ENCODE data around the gene ATP5PD. TPM values are rescaled to one million over a fixed set of nuclear protein-coding genes. Genes with fewer than 3 reads are reported as not detected.
"Not testable (repeated sequence)": the region's sequence is repeated elsewhere in the genome, so short reads cannot be mapped to it uniquely, and the experiment has no call there.

ATP5PD gene
- total RNA-seq, 4 donors from 2014 or later: 172 to 408 (median 330) TPM

DNA sequence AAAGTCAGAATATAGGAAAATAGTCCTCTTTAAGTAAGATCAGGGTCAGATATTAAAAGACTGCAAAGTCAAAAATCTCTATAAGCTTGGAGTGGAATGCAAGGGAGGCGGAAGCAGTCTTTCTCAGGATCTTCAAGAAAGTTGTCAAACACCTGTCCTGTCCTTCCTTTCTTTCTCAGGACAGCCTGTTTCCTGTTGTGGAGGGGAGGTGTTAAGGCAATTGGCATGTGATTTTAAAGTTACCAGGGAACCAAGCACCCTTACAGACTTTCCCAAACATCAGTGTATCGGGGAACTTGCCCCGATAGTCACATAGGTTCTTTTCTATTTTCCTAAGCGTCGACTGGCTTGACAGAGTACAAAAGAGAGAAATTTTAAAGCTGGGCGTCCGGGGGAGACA is 2.1 kb downstream of the ATP5PD start:
- Histone ChIP-seq H3K4me3 (replicated peaks in 1 of 3) (no peak overlapping the region), H3K27ac (no peak overlapping the region), H3K4me1 (peaks cover 16 to 17% of the 10 kb centered on the region in 2 donors), H3K9me3 (no peaks in the 10 kb centered on the region), H3K27me3 (no peaks in the 10 kb centered on the region), H3K36me3 (peaks cover 17 to 26% of the 10 kb centered on the region in 2 donors)
- intact Hi-C loops (cut with DNase I): no loop called here
- WGBS, 2 donors: 74 to 86% methylated on average over 7 of the region's 7 CpGs
- DNase-seq: no peak
- TF ChIP-seq POLR2A (IDR thresholded peaks at IDR 0.05): no peak
- TF ChIP-seq, protein P1, sequence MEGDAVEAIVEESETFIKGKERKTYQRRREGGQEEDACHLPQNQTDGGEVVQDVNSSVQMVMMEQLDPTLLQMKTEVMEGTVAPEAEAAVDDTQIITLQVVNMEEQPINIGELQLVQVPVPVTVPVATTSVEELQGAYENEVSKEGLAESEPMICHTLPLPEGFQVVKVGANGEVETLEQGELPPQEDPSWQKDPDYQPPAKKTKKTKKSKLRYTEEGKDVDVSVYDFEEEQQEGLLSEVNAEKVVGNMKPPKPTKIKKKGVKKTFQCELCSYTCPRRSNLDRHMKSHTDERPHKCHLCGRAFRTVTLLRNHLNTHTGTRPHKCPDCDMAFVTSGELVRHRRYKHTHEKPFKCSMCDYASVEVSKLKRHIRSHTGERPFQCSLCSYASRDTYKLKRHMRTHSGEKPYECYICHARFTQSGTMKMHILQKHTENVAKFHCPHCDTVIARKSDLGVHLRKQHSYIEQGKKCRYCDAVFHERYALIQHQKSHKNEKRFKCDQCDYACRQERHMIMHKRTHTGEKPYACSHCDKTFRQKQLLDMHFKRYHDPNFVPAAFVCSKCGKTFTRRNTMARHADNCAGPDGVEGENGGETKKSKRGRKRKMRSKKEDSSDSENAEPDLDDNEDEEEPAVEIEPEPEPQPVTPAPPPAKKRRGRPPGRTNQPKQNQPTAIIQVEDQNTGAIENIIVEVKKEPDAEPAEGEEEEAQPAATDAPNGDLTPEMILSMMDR (IDR thresholded peaks at IDR 0.05): no peak

DNA sequence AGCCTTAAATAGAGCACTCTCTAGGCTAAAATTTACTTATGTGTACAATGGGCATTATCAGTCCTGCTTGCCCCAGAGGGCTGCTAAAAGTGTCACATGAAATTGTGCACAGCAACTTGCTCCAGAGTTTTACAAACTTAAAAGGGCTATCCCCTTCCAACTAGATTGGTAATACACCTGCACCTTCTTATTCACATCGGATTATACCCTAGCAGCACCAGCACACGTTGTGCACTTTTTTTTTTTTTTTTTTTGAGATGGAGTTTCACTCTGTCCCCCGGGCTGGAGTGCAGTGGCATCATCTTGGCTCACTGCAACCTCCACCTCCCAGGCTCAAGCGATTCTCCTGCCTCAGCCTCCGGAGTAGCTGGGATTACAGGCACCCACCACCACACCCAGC is 3.0 kb downstream of the ATP5PD start:
- Histone ChIP-seq H3K36me3 (peaks cover 26 to 34% of the 10 kb centered on the region in 2 donors), H3K27ac (peak overlapping the region in 1 of 3 donors; percentile 30), H3K4me1 (peaks cover 16 to 17% of the 10 kb centered on the region in 2 donors)
- H3K9me3 ChIP-seq; intact Hi-C loops (cut with DNase I); H3K27me3 ChIP-seq; H3K4me3 ChIP-seq (replicated peaks in 1 of 3); DNase-seq: not testable (repeated sequence)
- WGBS, 2 donors: 57 to 64% methylated on average over 5 of the region's 5 CpGs

DNA sequence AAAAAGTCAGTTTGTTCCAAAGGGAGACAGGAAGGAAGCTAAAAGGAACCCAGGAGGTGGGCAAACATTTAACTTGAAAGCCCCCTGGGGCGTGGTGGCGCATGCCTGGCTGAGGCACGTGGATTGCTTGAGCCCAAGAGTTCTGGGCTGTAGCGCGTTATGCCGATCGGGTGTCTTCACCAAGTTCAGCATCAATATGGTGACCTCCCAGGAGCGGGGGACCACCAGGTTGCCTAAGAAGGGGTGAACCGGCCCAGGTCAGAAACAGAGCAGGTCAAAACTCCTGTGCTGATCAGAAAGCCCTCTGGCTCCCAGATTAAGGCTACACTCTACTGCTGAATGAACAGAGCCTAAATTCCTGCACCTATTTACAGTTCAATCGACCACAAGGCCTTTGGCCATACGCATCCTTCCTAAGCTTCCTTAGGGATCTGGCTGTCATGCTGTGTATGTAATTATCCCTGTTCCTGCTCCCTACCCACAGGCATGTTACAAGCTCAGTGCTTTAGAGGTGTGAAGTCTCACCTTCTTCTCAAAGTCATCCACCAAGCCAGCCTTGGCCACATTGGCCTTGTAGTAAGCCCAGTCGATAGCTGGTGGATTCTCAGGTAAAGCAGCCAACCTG is 5.0 kb downstream of the ATP5PD start:
- no peaks in the 10 kb centered on the region for H3K27me3 ChIP-seq
- 87 to 92% methylated on average over 11 to 12 of the region's 12 CpGs for WGBS, 2 donors
- H3K9me3 ChIP-seq: no peaks in the 10 kb centered on the region
- no peak for DNase-seq
- no peak overlapping the region for H3K4me3 ChIP-seq (replicated peaks in 1 of 3)
- H3K4me1 ChIP-seq: peaks cover 5 to 8% of the 10 kb centered on the region in 2 donors
- H3K27ac ChIP-seq: no peak overlapping the region
- intact Hi-C loops (cut with DNase I): no loop called here
- TF ChIP-seq POLR2A (IDR thresholded peaks at IDR 0.05): no peak
- TF ChIP-seq, protein P1 (IDR thresholded peaks at IDR 0.05): no peak
- H3K36me3 ChIP-seq: peaks cover 33 to 35% of the 10 kb centered on the region in 2 donors

DNA sequence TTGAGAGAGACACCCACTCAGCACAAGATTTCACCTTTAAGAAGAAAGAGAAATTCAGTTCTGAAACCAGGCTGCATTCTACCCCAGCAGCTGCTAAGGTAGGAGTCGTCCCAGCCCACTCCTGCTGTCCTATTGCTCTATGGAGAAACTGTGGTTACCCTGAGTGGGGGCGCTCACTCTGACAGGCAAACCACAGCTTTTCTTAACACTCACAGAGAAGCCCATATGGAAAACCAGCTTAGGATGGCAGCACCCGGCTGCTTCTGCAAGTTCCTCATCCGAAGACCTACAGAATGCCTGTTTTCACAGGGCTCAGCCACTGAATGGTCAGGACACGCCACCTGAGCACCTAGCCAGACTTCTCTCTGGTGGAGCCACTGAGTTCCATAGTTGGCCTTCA is 7.5 kb downstream of the ATP5PD start:
- TF ChIP-seq POLR2A (IDR thresholded peaks at IDR 0.05): no peak
- TF ChIP-seq, protein P1 (IDR thresholded peaks at IDR 0.05): no peak
- Histone ChIP-seq H3K4me1 (peaks cover 10 to 21% of the 10 kb centered on the region in 2 donors), H3K4me3 (replicated peaks in 1 of 3) (no peak overlapping the region), H3K27ac (no peak overlapping the region), H3K36me3 (peaks cover 33 to 35% of the 10 kb centered on the region in 2 donors), H3K9me3 (no peaks in the 10 kb centered on the region), H3K27me3 (no peaks in the 10 kb centered on the region)
- intact Hi-C loops (cut with DNase I): no loop called here
- no peak for DNase-seq
- WGBS, 2 donors: 92 to 95% methylated on average over 5 of the region's 5 CpGs

DNA sequence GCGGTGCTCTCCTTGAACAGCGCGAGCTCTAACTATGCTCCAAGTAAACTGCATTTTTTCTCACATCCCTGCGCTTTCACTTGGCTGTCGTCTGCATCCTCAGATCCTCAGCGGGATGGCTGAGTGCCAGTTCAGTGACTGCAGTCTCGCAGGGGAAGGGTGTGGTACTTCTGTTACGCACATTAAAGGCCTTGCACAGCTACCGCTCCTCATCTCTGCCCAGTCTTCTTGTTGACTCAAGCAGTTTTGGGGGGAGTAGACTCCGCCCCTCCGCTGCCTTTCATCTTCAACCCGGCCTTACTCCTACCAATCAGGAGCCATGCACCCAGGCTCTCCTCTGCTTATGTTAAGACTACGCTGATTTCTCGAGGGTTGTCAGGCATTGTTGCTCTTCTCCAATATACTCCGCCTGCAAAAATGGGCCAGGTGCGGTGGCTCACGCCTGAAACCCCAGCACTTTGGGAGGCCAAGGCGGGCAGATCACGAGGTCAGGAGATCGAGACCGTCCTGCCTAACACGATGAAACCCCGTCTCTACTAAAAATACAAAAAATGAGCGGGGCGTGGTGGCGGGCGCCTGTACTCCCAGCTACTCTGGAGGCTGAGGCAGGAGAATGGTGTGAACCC is 10.0 kb downstream of the ATP5PD start:
- DNase-seq: peak; percentile 94
- 45 to 48% methylated on average over 27 of the region's 27 CpGs for WGBS, 2 donors
- Histone ChIP-seq H3K9me3 (no peaks in the 10 kb centered on the region), H3K27ac (peak overlapping the region; percentile 27 to 92 (median 56)), H3K36me3 (peaks cover 28 to 30% of the 10 kb centered on the region in 2 donors), H3K4me1 (peaks cover 10 to 41% of the 10 kb centered on the region in 2 donors), H3K27me3 (no peaks in the 10 kb centered on the region), H3K4me3 (replicated peaks in 1 of 3) (no peak overlapping the region)
- intact Hi-C loops (cut with DNase I): no loop called here
- TF ChIP-seq, protein P1 (IDR thresholded peaks at IDR 0.05): no peak
- no peak for TF ChIP-seq POLR2A (IDR thresholded peaks at IDR 0.05)

Measured in thyroid gland (tissue), 4 donors.